ENCODE measurements around the gene PCCA. TPM values are rescaled to one million over a fixed set of nuclear protein-coding genes. Genes with fewer than 3 reads are reported as not detected.
A peak's percentile ranks its signal among the peaks of the same experiment; 100 is the strongest.
"Not testable (repeated sequence)": the region's sequence is repeated elsewhere in the genome, so short reads cannot be mapped to it uniquely, and the experiment has no call there.

The PCCA gene
- total RNA-seq, 1 experiment from 2014 or later: 14.8 TPM

DNA sequence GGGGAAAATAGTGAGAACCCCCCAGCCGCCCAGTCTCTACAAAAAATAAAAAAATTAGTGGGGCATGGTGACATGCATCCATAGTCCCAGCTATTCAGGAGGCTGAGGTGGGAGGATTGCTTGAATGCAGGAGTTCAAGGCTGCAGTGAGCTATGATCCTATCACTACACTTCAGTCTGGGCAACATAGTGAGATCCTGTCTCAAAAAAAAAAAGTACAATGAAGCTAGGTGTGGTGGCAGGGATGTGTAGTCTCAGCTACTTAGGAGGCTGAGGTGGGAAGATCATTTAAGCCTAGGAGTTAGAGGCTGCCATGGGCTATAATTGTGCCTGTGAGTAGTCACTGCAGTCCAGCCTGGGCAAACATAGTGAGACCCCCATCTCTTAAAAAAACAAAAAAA lies 8.9 kb downstream of the PCCA start:
- DNase-seq (ENCODE audit: low spot score): no peak

DNA sequence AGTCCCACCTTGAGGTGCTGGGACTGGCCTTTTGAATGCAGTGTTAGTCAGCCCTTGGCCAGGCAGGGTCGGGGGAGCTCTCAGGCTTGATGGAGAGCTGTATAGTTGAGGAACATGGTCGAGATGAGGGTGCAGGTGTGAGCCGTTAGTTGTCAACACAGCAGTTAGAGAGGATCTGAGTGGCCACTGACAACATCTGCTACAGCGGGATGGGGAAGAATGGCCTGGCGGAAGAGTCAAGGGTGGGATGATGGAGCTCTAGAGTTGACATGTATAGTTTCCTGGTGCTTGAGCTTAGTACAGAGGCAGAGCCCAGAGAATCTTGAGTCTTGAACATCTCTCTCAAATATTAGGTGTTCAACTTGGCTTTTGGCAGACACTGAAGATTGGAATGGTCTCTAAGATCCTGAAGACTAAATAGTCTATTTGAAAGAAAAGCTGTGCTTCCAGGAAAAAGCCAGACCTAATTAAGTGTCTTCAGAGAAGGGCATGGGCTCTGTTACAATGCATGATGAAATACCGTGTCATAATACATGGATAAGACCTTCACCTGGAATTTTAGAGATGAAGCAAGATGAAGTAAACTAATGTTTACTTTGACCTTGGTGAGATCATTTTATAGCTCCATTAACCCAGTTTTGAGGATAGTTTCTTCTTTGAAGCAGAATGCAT lies 9.7 kb downstream of the PCCA start:
- peak; percentile 31 for DNase-seq (ENCODE audit: low spot score)

- not testable (repeated sequence) for DNase-seq (ENCODE audit: low spot score)
Measured at GRCh38 chr13:100099117-100099445, 10.2 kb downstream of the PCCA start.

DNA sequence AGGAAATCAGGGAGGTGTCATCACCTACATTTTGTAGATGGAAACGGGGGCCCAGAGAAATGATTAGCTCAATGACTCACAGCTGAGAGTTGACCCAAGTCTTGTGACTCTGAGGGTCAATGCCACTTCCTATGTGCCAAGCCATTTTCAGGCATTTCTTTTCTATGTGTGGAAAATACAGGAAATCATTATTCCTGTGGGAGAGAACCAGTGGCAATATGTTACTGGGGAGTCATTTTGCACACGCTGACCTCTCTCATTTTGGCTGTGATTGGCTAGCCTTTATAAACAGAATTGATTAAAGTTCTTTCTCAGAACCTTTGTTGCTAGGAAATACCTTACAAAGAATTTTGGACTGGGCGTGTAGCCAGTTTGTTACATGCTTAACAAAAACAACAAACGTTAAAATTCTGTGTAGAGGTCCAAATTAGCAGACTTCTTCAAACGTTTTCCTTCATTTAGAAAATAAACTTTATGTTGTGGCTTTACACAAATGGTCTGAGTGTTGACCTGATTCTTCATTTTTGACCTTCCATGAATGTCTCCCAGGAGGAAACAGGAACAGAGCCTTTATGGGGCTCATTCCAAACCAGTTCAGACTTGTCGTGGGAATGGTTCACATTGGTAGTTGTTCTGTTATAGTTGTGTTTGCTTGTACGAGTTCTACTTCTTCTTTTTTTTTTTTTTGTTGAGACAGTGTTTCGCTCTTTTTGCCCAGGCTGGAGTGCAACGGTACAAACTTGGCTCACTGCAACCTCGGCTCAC lies 11.4 kb downstream of the PCCA start:
- peak; percentile 71 for DNase-seq (ENCODE audit: low spot score)

- no peak for DNase-seq (ENCODE audit: low spot score)
Measured at GRCh38 chr13:100102042-100102441, 13.1 kb downstream of the PCCA start.

GRCh38 chr13:100106005-100106404 lies 17.1 kb downstream of the PCCA start:
- no peak for DNase-seq (ENCODE audit: low spot score)

GRCh38 chr13:100106705-100107104 lies 17.8 kb downstream of the PCCA start:
- DNase-seq (ENCODE audit: low spot score): no peak

- no peak for DNase-seq (ENCODE audit: low spot score)
Measured at GRCh38 chr13:100108913-100109507, 20.1 kb downstream of the PCCA start.

- no peak for DNase-seq (ENCODE audit: low spot score)
Measured at GRCh38 chr13:100110269-100110668, 21.4 kb downstream of the PCCA start.

GRCh38 chr13:100112186-100112838 lies 23.4 kb downstream of the PCCA start:
- DNase-seq (ENCODE audit: low spot score): no peak

DNA sequence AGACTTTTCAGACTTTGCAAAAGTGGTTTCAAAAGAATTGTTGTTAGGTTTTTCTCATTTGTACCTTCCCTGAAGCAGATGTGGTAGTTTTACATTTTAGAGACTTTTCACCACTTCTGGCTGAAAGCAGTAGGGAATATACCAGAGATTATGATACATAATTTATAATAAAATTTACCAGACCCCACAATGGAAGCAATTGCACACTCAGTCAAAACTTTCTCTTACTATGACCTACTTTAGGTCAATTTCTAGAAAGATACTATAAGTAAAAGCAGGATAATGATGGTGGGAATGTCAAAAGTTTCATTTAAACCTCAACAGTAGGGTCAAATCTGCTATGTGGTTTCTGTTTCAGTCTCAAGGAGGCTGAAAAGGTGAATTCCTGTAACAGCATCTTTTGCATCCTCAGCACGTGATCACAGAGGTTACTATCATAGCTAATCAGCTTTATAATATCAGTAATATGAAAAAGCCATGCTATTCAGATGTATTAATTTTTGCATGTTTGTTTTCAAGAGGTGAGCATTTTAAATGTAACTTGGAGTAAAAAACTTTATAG lies 26.9 kb downstream of the PCCA start:
- DNase-seq (ENCODE audit: low spot score): no peak

DNA sequence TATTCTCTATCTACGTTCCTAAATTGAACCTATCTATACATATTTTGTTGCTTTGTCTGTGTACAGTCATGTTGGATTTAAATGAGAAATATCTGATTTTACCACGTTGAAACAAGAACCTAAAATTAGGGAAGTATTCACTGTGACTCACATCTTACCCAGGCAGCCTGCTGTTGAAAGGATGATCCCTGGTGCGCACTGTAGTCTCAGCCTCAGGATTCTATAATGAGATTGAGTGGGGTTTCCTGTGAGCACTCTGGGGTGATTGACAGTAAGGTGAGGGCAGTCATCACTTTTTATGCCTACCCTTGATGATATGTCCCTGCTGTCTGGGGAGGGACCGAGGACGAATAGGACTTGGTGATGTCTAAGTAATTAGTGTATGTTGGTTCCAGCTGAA lies 35.4 kb downstream of the PCCA start:
- DNase-seq (ENCODE audit: low spot score): no peak

GRCh38 chr13:100125946-100126345 lies 37.1 kb downstream of the PCCA start:
- no peak for DNase-seq (ENCODE audit: low spot score)

GRCh38 chr13:100128373-100128772 lies 39.5 kb downstream of the PCCA start:
- no peak for DNase-seq (ENCODE audit: low spot score)

- DNase-seq (ENCODE audit: low spot score): no peak
Measured at GRCh38 chr13:100128838-100129237, 39.9 kb downstream of the PCCA start.

DNA sequence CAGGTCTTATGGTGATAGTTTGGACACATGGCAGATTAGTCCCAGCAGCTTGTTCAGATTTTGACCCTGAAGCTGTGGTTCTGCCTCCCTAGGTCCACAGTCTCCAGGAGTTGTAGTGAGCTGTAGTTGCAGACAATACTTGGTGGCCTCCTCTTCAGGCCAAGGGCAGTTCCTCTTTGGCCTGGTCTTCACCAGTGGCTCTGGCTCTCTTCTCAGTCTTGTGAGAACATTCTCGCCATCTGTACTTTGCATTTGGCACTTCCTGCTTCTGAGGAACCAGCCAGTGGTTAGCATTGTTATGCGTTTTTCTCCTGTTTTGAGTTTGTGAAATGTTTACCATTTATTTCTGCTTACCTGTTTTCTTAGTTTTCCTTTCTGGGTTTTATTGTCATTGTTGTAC lies 40.7 kb downstream of the PCCA start:
- no peak for DNase-seq (ENCODE audit: low spot score)

GRCh38 chr13:100130092-100130491 lies 41.2 kb downstream of the PCCA start:
- DNase-seq (ENCODE audit: low spot score): no peak

DNA sequence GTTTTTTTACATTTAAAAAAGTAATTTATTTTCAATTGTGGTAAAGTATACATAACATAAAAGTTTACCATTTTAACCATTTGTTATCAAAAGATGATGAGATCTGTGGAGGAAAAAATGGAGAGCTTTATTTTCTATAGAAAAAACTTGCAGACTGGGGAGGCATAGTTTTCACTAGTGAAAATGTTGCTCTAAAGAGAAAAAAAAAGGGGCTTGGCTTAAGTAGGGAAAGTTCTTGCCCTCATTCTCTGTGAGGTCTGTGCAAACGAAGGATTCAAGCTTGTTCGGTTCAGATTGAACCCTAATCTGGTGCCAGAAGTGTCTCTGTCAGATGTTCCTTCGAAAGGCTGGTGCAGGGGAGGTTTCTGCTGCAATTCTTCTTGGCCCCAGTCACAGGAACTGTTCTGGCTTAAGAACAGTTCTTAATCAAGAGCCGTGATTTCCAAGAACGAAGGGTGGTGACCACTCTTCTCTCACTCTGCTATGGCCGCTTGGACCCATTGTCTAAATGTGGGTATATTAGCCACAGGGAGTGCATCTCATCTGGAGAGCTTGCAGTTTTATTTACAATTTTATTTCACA lies 42.1 kb downstream of the PCCA start:
- DNase-seq (ENCODE audit: low spot score): no peak

GRCh38 chr13:100131863-100132574 lies 43.1 kb downstream of the PCCA start:
- DNase-seq (ENCODE audit: low spot score): peak; percentile 58

- DNase-seq (ENCODE audit: low spot score): no peak
Measured at GRCh38 chr13:100138859-100139491, 50.1 kb downstream of the PCCA start.

- DNase-seq (ENCODE audit: low spot score): no peak
Measured at GRCh38 chr13:100139817-100140216, 50.9 kb downstream of the PCCA start.
